ENCODE measurements around the gene THUMPD3.

- no peak for TF ChIP-seq EP300 (IDR thresholded peaks at IDR 0.05)
- TF ChIP-seq CTCF (IDR thresholded peaks at IDR 0.05) = no peak
- no peak for TF ChIP-seq POLR2AphosphoS5 (IDR thresholded peaks at IDR 0.05)
These were observed 15.8 kb upstream of the THUMPD3 start for GRCh38 chr3:9347081-9347480.
